Measurements from ENCODE around the gene TNFRSF9. TPM values are rescaled to one million over a fixed set of nuclear protein-coding genes. Genes with fewer than 3 reads are reported as not detected.
"Not testable (repeated sequence)": the region's sequence is repeated elsewhere in the genome, so short reads cannot be mapped to it uniquely, and the experiment has no call there.

Gene TNFRSF9
- total and polyA plus RNA-seq, 2 experiments from 2014 or later = 0.08 to 1.2 TPM

GRCh38 chr1:7953850-7954609 lies 13.4 kb upstream of the TNFRSF9 start:
- H3K4me1 ChIP-seq (ENCODE audit: insufficient read depth) = no peaks in the 10 kb centered on the region
- H3K9me2 ChIP-seq (replicated peaks; ENCODE audit: insufficient read depth) = no peaks in the 10 kb centered on the region
- no peaks in the 10 kb centered on the region for H3K9me3 ChIP-seq (ENCODE audit: low read depth)
- H3K79me2 ChIP-seq = no peaks in the 10 kb centered on the region
- no peaks in the 10 kb centered on the region for H3K36me3 ChIP-seq (replicated peaks; ENCODE audit: insufficient read depth, low read depth)
- H2AFZ ChIP-seq = no peak overlapping the region
- no peak overlapping the region for H3K4me3 ChIP-seq
- DNase-seq (ENCODE audit: low spot score) = no peak
- no peak overlapping the region for H3K27ac ChIP-seq
- H4K20me1 ChIP-seq (ENCODE audit: insufficient read depth, poor library complexity, severe bottlenecking) = no peaks in the 10 kb centered on the region
- no peak for TF ChIP-seq EZH2phosphoT487 (IDR thresholded peaks at IDR 0.05; ENCODE audit: low read depth, severe bottlenecking, unreplicated experiment)
- TF ChIP-seq EZH2 (IDR thresholded peaks at IDR 0.05; ENCODE audit: borderline replicate concordance) = no peak
- TF ChIP-seq, protein P1, sequence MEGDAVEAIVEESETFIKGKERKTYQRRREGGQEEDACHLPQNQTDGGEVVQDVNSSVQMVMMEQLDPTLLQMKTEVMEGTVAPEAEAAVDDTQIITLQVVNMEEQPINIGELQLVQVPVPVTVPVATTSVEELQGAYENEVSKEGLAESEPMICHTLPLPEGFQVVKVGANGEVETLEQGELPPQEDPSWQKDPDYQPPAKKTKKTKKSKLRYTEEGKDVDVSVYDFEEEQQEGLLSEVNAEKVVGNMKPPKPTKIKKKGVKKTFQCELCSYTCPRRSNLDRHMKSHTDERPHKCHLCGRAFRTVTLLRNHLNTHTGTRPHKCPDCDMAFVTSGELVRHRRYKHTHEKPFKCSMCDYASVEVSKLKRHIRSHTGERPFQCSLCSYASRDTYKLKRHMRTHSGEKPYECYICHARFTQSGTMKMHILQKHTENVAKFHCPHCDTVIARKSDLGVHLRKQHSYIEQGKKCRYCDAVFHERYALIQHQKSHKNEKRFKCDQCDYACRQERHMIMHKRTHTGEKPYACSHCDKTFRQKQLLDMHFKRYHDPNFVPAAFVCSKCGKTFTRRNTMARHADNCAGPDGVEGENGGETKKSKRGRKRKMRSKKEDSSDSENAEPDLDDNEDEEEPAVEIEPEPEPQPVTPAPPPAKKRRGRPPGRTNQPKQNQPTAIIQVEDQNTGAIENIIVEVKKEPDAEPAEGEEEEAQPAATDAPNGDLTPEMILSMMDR (IDR thresholded peaks at IDR 0.05; ENCODE audit: poor library complexity) = no peak
- no peaks in the 10 kb centered on the region for H3K27me3 ChIP-seq
- 95% methylated on average over 64 of the region's 65 CpGs for WGBS (ENCODE audit: low lambda C conversion rate, missing lambda C conversion rate)
- H3K4me2 ChIP-seq = no peak overlapping the region

DNA sequence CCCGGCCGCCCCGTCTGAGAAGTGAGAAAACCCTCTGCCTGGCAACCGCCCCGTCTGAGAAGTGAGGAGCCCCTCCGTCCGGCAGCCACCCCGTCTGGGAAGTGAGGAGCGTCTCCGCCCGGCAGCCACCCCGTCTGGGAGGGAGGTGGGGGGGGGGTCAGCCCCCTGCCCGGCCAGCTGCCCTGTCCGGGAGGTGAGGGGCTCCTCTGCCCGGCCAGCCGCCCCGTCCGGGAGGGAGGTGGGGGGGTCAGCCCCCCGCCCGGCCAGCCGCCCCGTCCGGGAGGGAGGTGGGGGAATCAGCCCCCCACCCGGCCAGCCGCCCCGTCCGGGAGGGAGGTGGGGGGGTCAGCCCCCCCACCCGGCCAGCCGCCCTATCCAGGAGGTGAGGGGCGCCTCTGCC lies 12.2 kb upstream of the TNFRSF9 start:
- not testable (repeated sequence) for DNase-seq (ENCODE audit: low spot score); H3K27me3 ChIP-seq; H3K4me2 ChIP-seq; H3K9me2 ChIP-seq (replicated peaks; ENCODE audit: insufficient read depth); H3K27ac ChIP-seq; H3K36me3 ChIP-seq (replicated peaks; ENCODE audit: insufficient read depth, low read depth); H2AFZ ChIP-seq; H4K20me1 ChIP-seq (ENCODE audit: insufficient read depth, poor library complexity, severe bottlenecking); H3K79me2 ChIP-seq; H3K9me3 ChIP-seq (ENCODE audit: low read depth); H3K4me1 ChIP-seq (ENCODE audit: insufficient read depth); H3K4me3 ChIP-seq
- WGBS (ENCODE audit: low lambda C conversion rate, missing lambda C conversion rate) = no CpG with 5 or more reads among the region's 30 CpGs

GRCh38 chr1:7948960-7949359 lies 8.3 kb upstream of the TNFRSF9 start:
- WGBS (ENCODE audit: low lambda C conversion rate, missing lambda C conversion rate) = 71% methylated on average over 5 of the region's 5 CpGs
- Histone ChIP-seq H3K4me1 (ENCODE audit: insufficient read depth) (no peaks in the 10 kb centered on the region), H3K4me2 (no peak overlapping the region), H3K27ac (no peak overlapping the region), H3K9me3 (ENCODE audit: low read depth) (no peaks in the 10 kb centered on the region), H3K36me3 (replicated peaks; ENCODE audit: insufficient read depth, low read depth) (no peaks in the 10 kb centered on the region), H3K27me3 (no peaks in the 10 kb centered on the region), H2AFZ (no peak overlapping the region), H3K79me2 (no peaks in the 10 kb centered on the region), H3K4me3 (no peak overlapping the region), H4K20me1 (ENCODE audit: insufficient read depth, poor library complexity, severe bottlenecking) (no peaks in the 10 kb centered on the region), H3K9me2 (replicated peaks; ENCODE audit: insufficient read depth) (no peaks in the 10 kb centered on the region)
- no peak for TF ChIP-seq EZH2 (IDR thresholded peaks at IDR 0.05; ENCODE audit: borderline replicate concordance)
- TF ChIP-seq, protein P1 (IDR thresholded peaks at IDR 0.05; ENCODE audit: poor library complexity) = no peak
- no peak for DNase-seq (ENCODE audit: low spot score)

DNA sequence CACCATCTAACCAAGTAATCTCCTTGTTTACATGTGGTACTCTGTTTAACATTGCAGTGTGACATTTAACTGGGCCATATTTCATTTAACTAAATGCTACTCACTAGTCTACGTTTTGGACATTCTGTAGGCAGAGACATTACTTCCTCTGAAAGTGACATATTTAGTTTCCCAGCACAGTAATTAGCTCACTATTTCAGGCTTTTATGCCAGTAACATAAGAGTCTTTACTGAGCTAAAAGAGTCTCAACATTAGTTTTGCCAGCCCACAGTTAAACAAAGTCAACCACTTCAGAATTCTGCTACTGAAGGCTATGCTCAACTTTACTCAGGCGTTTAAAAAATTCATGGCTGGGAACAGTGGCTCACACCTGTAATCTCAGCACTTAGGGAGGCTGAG lies 2.6 kb upstream of the TNFRSF9 start:
- TF ChIP-seq, protein P1 (IDR thresholded peaks at IDR 0.05; ENCODE audit: poor library complexity) = no peak
- TF ChIP-seq EZH2phosphoT487 (IDR thresholded peaks at IDR 0.05; ENCODE audit: low read depth, severe bottlenecking, unreplicated experiment) (no peak), EZH2 (IDR thresholded peaks at IDR 0.05; ENCODE audit: borderline replicate concordance) (no peak)
- Histone ChIP-seq H3K4me3 (no peak overlapping the region), H3K9me2 (replicated peaks; ENCODE audit: insufficient read depth) (no peaks in the 10 kb centered on the region), H3K4me1 (ENCODE audit: insufficient read depth) (no peaks in the 10 kb centered on the region), H3K79me2 (no peaks in the 10 kb centered on the region), H3K27me3 (peaks cover 42% of the 10 kb centered on the region), H3K27ac (no peak overlapping the region), H3K9me3 (ENCODE audit: low read depth) (no peaks in the 10 kb centered on the region), H2AFZ (no peak overlapping the region), H3K4me2 (no peak overlapping the region), H4K20me1 (ENCODE audit: insufficient read depth, poor library complexity, severe bottlenecking) (no peaks in the 10 kb centered on the region), H3K36me3 (replicated peaks; ENCODE audit: insufficient read depth, low read depth) (no peaks in the 10 kb centered on the region)
- no peak for DNase-seq (ENCODE audit: low spot score)
- 58% methylated on average over 2 of the region's 2 CpGs for WGBS (ENCODE audit: low lambda C conversion rate, missing lambda C conversion rate)

Data from hepatocyte (in vitro differentiated cells).